GM23338 (cell line): ENCODE measurements around the gene RGS17. TPM values are rescaled to one million over a fixed set of nuclear protein-coding genes. Genes with fewer than 3 reads are reported as not detected.

Source experiments
- ATAC-seq: fragments of 200-7000 bp; cut with Tn5 transposase; 3 replicates; pipeline ENCODE4 v1.9.1; 2020
- DNase-seq: peaks from one replicate; pipeline ENCODE4 v3.0.0-alpha.2; 2015; ENCODE audit warnings: low spot score
- H2AFZ ChIP-seq: fragments of 200-600 bp; sonication (generic); 2 replicates; pipeline ENCODE4 v1.8.0; 2016; ENCODE audit warnings: antibody characterized with exemption, mild to moderate bottlenecking, moderate library complexity
- H3F3A ChIP-seq: fragments of 200-600 bp; sonication (generic); replicated peaks from 2 replicates; pipeline ENCODE4 v1.8.0; 2017; ENCODE audit warnings: antibody characterized with exemption, mixed run types, low read depth
- H3K27ac ChIP-seq: fragments of 200-600 bp; sonication (generic); 2 replicates; pipeline ENCODE4 v1.6.1; 2016; ENCODE audit warnings: low read depth
- H3K27me3 ChIP-seq: fragments of 200-600 bp; sonication (generic); 2 replicates; pipeline ENCODE4 v1.8.0; 2016; ENCODE audit warnings: mild to moderate bottlenecking, mixed run types, moderate library complexity; ENCODE audit not compliant: insufficient read depth
- H3K36me3 ChIP-seq: fragments of 200-600 bp; sonication (generic); 2 replicates; pipeline ENCODE4 v1.8.0; 2016; ENCODE audit warnings: mild to moderate bottlenecking; ENCODE audit not compliant: insufficient read depth
- H3K4me1 ChIP-seq: fragments of 200-600 bp; sonication (generic); 2 replicates; pipeline ENCODE4 v1.8.0; 2016; ENCODE audit warnings: mild to moderate bottlenecking, moderate library complexity; ENCODE audit not compliant: insufficient read depth
- H3K4me2 ChIP-seq: fragments of 200-600 bp; sonication (generic); 2 replicates; pipeline ENCODE4 v1.7.1; 2017; ENCODE audit warnings: mixed run types
- H3K4me3 ChIP-seq: fragments of 200-600 bp; sonication (generic); 2 replicates; pipeline ENCODE4 v1.6.1; 2016; ENCODE audit warnings: mixed run types
- H3K79me2 ChIP-seq: fragments of 200-600 bp; sonication (generic); replicated peaks from 2 replicates; pipeline ENCODE4 v1.8.0; 2017; ENCODE audit warnings: mild to moderate bottlenecking; ENCODE audit not compliant: insufficient read depth
- H3K9me2 ChIP-seq: fragments of 200-600 bp; sonication (generic); 2 replicates; pipeline ENCODE4 v1.8.0; 2017; ENCODE audit not compliant: insufficient read depth
- H4K20me1 ChIP-seq: fragments of 200-600 bp; sonication (generic); replicated peaks from 2 replicates; pipeline ENCODE4 v1.8.0; 2017; ENCODE audit warnings: mild to moderate bottlenecking; ENCODE audit not compliant: insufficient read depth
- H3K27ac Mint-ChIP-seq: 2 replicates; pipeline ENCODE4 v1.8.0; 2020; ENCODE audit warnings: inconsistent platforms, mild to moderate bottlenecking, moderate library complexity, mixed read lengths
- H3K27me3 Mint-ChIP-seq: 3 replicates; pipeline ENCODE4 v1.8.0; 2022; ENCODE audit warnings: low read depth, mild to moderate bottlenecking, moderate library complexity, mixed read lengths, inconsistent platforms; ENCODE audit not compliant: insufficient read depth, poor library complexity
- H3K36me3 Mint-ChIP-seq: 3 replicates; pipeline ENCODE4 v1.8.0; 2021; ENCODE audit warnings: low read depth, mild to moderate bottlenecking, inconsistent platforms, moderate library complexity, mixed read lengths
- H3K4me1 Mint-ChIP-seq: 3 replicates; pipeline ENCODE4 v1.8.0; 2020; ENCODE audit warnings: mild to moderate bottlenecking, inconsistent platforms, mixed read lengths
- H3K4me3 Mint-ChIP-seq: 3 replicates; pipeline ENCODE4 v1.8.0; 2021; ENCODE audit warnings: moderate library complexity, mild to moderate bottlenecking, inconsistent platforms, mixed read lengths
- H3K9me3 Mint-ChIP-seq: 3 replicates; pipeline ENCODE4 v1.8.0; 2020; ENCODE audit warnings: moderate library complexity, mild to moderate bottlenecking, inconsistent platforms, mixed read lengths
- CREB1 ChIP-seq: fragments of 250-450 bp; sonication (Bioruptor Pico); IDR thresholded peaks from 2 replicates; pipeline ENCODE4 v1.5.0; 2020; ENCODE audit warnings: low read depth, mild to moderate bottlenecking, moderate library complexity
- EZH2 ChIP-seq: fragments of 200-600 bp; sonication (generic); IDR thresholded peaks from one replicate; pipeline ENCODE4 v1.8.0; 2017; ENCODE audit warnings: antibody characterized with exemption, mild to moderate bottlenecking, low read depth; ENCODE audit not compliant: unreplicated experiment
- EZH2phosphoT487 ChIP-seq: fragments of 200-600 bp; sonication (generic); IDR thresholded peaks from one replicate; pipeline ENCODE4 v1.8.1; 2018; ENCODE audit warnings: antibody characterized with exemption; ENCODE audit not compliant: unreplicated experiment
- JUNB ChIP-seq: IDR thresholded peaks from one replicate; pipeline ENCODE4 v1.6.1; 2016; ENCODE audit warnings: antibody characterized with exemption; ENCODE audit not compliant: unreplicated experiment
- NANOG ChIP-seq: IDR thresholded peaks from 2 replicates; pipeline ENCODE4 v1.6.1; 2016; ENCODE audit warnings: antibody characterized with exemption, borderline replicate concordance
- POLR2AphosphoS5 ChIP-seq: IDR thresholded peaks from 2 replicates; pipeline ENCODE4 v1.6.1; 2016; ENCODE audit warnings: antibody characterized with exemption, low read depth
- polyA plus RNA-seq: library from polyadenylated mRNA; unstranded; fragments of >200 nt; fragmentation: Nextera tagmentation; extraction: Ambion mirVana; gene quantifications from 2 replicates; pipeline ENCODE4 v1.2.1, GENCODE V29; 2016
- total RNA-seq: library from RNA; depleted of rRNA; stranded (reverse); fragments of >200 nt; shearing (Covaris generic); gene quantifications from 2 replicates; pipeline ENCODE4 v1.2.3, GENCODE V29; 2014
- TF ChIP-seq, protein P1 (sequence below): IDR thresholded peaks from 2 replicates; pipeline ENCODE4 v1.6.1; 2016; ENCODE audit warnings: antibody characterized with exemption
- TF ChIP-seq, protein P2 (sequence below), 2 experiments: fragments of 200-600 bp in 1 of 2; sonication (generic) in 1 of 2; conservative IDR thresholded peaks; 2 replicates each; pipeline versions ENCODE4 v1.5.1 to v1.6.1; 2016 to 2017; ENCODE audit warnings: antibody characterized with exemption in 2 of 2, low read depth in 2 of 2, mild to moderate bottlenecking in 2 of 2, moderate library complexity in 1 of 2
- TF ChIP-seq, protein P3 (sequence below): IDR thresholded peaks from one replicate; pipeline ENCODE4 v1.6.1; 2018; ENCODE audit warnings: antibody characterized with exemption; ENCODE audit not compliant: unreplicated experiment
- TF ChIP-seq, protein P4 (sequence below): fragments of 250-450 bp; sonication (Bioruptor Pico); IDR thresholded peaks from 2 replicates; pipeline ENCODE4 v1.5.0; 2020; ENCODE audit warnings: mild to moderate bottlenecking, moderate library complexity

Gene RGS17
- total and polyA plus RNA-seq, 2 experiments from 2014 or later = 12.1 to 12.3 TPM

DNA sequence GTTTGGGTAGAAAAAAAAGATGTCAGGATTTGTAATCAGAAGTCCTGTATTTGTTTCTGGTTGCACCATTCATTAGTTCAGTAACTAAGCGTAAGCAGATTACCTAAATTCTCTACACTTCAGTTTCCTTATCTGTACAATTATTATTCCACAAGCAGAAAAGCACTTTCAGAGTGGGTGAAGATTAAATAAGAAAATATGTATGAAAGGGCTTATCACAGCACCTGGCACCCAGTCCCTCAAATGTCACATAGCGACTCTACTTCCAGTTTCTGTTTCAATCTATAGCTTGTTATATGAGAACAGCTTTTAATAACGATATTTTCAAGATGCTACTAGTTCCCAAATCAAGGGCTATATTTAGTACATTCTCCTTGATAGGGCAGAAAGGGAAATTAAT, 31.4 kb downstream of the RGS17 start:
- Mint-ChIP-seq H3K27ac (no peak overlapping the region), H3K27me3 (peaks cover under 1% of the 10 kb centered on the region), H3K9me3 (no peaks in the 10 kb centered on the region), H3K4me1 (peaks cover 9% of the 10 kb centered on the region; the same call in 2 of the 3 replicates), H3K36me3 (no peaks in the 10 kb centered on the region), H3K4me3 (no peak overlapping the region)
- Histone ChIP-seq H3K27me3 (no peaks in the 10 kb centered on the region), H4K20me1 (0 out of 2 replicates have a peak, but pooled peaks cover under 1% of the 10 kb centered on the region), H3F3A (no peaks in the 10 kb centered on the region), H3K4me1 (peaks cover 6% of the 10 kb centered on the region; the same call in 1 of the 2 replicates), H3K4me3 (no peak overlapping the region), H2AFZ (no peak overlapping the region), H3K27ac (no peak overlapping the region), H3K9me2 (no peaks in the 10 kb centered on the region), H3K4me2 (no peak overlapping the region), H3K36me3 (no peaks in the 10 kb centered on the region), H3K79me2 (no peaks in the 10 kb centered on the region)
- TF ChIP-seq, protein P1, sequence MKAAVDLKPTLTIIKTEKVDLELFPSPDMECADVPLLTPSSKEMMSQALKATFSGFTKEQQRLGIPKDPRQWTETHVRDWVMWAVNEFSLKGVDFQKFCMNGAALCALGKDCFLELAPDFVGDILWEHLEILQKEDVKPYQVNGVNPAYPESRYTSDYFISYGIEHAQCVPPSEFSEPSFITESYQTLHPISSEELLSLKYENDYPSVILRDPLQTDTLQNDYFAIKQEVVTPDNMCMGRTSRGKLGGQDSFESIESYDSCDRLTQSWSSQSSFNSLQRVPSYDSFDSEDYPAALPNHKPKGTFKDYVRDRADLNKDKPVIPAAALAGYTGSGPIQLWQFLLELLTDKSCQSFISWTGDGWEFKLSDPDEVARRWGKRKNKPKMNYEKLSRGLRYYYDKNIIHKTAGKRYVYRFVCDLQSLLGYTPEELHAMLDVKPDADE = no peak
- TF ChIP-seq EZH2 = no peak
- TF ChIP-seq, protein P2, sequence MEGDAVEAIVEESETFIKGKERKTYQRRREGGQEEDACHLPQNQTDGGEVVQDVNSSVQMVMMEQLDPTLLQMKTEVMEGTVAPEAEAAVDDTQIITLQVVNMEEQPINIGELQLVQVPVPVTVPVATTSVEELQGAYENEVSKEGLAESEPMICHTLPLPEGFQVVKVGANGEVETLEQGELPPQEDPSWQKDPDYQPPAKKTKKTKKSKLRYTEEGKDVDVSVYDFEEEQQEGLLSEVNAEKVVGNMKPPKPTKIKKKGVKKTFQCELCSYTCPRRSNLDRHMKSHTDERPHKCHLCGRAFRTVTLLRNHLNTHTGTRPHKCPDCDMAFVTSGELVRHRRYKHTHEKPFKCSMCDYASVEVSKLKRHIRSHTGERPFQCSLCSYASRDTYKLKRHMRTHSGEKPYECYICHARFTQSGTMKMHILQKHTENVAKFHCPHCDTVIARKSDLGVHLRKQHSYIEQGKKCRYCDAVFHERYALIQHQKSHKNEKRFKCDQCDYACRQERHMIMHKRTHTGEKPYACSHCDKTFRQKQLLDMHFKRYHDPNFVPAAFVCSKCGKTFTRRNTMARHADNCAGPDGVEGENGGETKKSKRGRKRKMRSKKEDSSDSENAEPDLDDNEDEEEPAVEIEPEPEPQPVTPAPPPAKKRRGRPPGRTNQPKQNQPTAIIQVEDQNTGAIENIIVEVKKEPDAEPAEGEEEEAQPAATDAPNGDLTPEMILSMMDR (conservative IDR thresholded peaks at IDR 0.05; ENCODE audit: low read depth in 2 of 2) = no peak
- TF ChIP-seq, protein P3, sequence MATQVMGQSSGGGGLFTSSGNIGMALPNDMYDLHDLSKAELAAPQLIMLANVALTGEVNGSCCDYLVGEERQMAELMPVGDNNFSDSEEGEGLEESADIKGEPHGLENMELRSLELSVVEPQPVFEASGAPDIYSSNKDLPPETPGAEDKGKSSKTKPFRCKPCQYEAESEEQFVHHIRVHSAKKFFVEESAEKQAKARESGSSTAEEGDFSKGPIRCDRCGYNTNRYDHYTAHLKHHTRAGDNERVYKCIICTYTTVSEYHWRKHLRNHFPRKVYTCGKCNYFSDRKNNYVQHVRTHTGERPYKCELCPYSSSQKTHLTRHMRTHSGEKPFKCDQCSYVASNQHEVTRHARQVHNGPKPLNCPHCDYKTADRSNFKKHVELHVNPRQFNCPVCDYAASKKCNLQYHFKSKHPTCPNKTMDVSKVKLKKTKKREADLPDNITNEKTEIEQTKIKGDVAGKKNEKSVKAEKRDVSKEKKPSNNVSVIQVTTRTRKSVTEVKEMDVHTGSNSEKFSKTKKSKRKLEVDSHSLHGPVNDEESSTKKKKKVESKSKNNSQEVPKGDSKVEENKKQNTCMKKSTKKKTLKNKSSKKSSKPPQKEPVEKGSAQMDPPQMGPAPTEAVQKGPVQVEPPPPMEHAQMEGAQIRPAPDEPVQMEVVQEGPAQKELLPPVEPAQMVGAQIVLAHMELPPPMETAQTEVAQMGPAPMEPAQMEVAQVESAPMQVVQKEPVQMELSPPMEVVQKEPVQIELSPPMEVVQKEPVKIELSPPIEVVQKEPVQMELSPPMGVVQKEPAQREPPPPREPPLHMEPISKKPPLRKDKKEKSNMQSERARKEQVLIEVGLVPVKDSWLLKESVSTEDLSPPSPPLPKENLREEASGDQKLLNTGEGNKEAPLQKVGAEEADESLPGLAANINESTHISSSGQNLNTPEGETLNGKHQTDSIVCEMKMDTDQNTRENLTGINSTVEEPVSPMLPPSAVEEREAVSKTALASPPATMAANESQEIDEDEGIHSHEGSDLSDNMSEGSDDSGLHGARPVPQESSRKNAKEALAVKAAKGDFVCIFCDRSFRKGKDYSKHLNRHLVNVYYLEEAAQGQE = no peak
- no peak for TF ChIP-seq EZH2phosphoT487
- DNase-seq (no peak), ATAC-seq (no peak)

DNA sequence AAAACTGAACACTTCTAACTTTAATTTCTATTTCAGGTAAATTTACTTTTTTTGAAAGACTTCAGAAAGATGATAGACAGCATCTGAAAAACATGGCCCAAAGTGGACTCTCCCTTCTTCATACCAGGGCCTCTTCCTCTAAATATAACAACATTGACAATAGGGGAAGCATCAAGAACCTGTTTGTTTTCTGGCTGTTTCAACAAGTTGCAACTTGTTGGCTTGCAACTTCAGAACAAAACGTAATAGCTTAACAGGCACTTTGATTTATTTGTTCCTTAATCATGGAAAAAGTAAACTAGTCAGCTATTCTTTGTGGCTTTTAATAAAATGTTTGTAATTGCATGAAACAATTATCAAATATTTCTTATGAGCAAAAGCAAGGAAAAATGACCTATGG, 34.3 kb downstream of the RGS17 start:
- H3K4me2 ChIP-seq = no peak overlapping the region
- H3K4me3 Mint-ChIP-seq = no peak overlapping the region
- H3K36me3 ChIP-seq = no peaks in the 10 kb centered on the region
- H3K27ac ChIP-seq = no peak overlapping the region
- no peak overlapping the region for H3K27ac Mint-ChIP-seq
- no peaks in the 10 kb centered on the region for H3K36me3 Mint-ChIP-seq
- no peak for DNase-seq
- H3K9me2 ChIP-seq = no peaks in the 10 kb centered on the region
- no peaks in the 10 kb centered on the region for H4K20me1 ChIP-seq
- no peak overlapping the region for H3K4me3 ChIP-seq
- ATAC-seq = no peak
- H3K4me1 Mint-ChIP-seq = no peaks in the 10 kb centered on the region
- no peaks in the 10 kb centered on the region for H3K27me3 Mint-ChIP-seq
- H3K4me1 ChIP-seq = no peaks in the 10 kb centered on the region
- no peaks in the 10 kb centered on the region for H3K9me3 Mint-ChIP-seq
- no peak overlapping the region for H2AFZ ChIP-seq
- H3F3A ChIP-seq = no peaks in the 10 kb centered on the region
- H3K27me3 ChIP-seq = no peaks in the 10 kb centered on the region
- H3K79me2 ChIP-seq = no peaks in the 10 kb centered on the region
- TF ChIP-seq JUNB (no peak), EZH2 (no peak), POLR2AphosphoS5 (no peak), NANOG (no peak), CREB1 (no peak)
- TF ChIP-seq, protein P4, sequence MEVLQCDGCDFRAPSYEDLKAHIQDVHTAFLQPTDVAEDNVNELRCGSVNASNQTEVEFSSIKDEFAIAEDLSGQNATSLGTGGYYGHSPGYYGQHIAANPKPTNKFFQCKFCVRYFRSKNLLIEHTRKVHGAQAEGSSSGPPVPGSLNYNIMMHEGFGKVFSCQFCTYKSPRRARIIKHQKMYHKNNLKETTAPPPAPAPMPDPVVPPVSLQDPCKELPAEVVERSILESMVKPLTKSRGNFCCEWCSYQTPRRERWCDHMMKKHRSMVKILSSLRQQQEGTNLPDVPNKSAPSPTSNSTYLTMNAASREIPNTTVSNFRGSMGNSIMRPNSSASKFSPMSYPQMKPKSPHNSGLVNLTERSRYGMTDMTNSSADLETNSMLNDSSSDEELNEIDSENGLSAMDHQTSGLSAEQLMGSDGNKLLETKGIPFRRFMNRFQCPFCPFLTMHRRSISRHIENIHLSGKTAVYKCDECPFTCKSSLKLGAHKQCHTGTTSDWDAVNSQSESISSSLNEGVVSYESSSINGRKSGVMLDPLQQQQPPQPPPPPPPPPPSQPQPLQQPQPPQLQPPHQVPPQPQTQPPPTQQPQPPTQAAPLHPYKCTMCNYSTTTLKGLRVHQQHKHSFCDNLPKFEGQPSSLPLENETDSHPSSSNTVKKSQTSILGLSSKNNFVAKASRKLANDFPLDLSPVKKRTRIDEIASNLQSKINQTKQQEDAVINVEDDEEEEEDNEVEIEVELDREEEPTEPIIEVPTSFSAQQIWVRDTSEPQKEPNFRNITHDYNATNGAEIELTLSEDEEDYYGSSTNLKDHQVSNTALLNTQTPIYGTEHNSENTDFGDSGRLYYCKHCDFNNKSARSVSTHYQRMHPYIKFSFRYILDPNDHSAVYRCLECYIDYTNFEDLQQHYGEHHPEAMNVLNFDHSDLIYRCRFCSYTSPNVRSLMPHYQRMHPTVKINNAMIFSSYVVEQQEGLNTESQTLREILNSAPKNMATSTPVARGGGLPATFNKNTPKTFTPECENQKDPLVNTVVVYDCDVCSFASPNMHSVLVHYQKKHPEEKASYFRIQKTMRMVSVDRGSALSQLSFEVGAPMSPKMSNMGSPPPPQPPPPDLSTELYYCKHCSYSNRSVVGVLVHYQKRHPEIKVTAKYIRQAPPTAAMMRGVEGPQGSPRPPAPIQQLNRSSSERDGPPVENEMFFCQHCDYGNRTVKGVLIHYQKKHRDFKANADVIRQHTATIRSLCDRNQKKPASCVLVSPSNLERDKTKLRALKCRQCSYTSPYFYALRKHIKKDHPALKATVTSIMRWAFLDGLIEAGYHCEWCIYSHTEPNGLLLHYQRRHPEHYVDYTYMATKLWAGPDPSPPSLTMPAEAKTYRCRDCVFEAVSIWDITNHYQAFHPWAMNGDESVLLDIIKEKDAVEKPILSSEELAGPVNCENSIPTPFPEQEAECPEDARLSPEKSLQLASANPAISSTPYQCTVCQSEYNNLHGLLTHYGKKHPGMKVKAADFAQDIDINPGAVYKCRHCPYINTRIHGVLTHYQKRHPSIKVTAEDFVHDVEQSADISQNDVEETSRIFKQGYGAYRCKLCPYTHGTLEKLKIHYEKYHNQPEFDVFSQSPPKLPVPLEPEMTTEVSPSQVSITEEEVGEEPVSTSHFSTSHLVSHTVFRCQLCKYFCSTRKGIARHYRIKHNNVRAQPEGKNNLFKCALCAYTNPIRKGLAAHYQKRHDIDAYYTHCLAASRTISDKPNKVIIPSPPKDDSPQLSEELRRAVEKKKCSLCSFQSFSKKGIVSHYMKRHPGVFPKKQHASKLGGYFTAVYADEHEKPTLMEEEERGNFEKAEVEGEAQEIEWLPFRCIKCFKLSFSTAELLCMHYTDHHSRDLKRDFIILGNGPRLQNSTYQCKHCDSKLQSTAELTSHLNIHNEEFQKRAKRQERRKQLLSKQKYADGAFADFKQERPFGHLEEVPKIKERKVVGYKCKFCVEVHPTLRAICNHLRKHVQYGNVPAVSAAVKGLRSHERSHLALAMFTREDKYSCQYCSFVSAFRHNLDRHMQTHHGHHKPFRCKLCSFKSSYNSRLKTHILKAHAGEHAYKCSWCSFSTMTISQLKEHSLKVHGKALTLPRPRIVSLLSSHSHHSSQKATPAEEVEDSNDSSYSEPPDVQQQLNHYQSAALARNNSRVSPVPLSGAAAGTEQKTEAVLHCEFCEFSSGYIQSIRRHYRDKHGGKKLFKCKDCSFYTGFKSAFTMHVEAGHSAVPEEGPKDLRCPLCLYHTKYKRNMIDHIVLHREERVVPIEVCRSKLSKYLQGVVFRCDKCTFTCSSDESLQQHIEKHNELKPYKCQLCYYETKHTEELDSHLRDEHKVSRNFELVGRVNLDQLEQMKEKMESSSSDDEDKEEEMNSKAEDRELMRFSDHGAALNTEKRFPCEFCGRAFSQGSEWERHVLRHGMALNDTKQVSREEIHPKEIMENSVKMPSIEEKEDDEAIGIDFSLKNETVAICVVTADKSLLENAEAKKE = no peak
